GM12865 (cell line): ENCODE data around the gene RADX.

Experiments used
- DNase-seq: peaks from one replicate; pipeline ENCODE4 v3.0.0; 2010; ENCODE audit warnings: low read depth
- H3K4me3 ChIP-seq: 2 replicates; pipeline ENCODE4 v1.5.1; 2011; ENCODE audit warnings: mild to moderate bottlenecking, low read depth, low read length, control low read depth
- TF ChIP-seq, protein P1 (sequence below): IDR thresholded peaks from 2 replicates; pipeline ENCODE4 v1.5.1; 2011; ENCODE audit warnings: low read length, control low read depth, low read depth, inconsistent platforms; ENCODE audit not compliant: insufficient read depth; ENCODE audit errors: missing control alignments

The RADX gene

DNA sequence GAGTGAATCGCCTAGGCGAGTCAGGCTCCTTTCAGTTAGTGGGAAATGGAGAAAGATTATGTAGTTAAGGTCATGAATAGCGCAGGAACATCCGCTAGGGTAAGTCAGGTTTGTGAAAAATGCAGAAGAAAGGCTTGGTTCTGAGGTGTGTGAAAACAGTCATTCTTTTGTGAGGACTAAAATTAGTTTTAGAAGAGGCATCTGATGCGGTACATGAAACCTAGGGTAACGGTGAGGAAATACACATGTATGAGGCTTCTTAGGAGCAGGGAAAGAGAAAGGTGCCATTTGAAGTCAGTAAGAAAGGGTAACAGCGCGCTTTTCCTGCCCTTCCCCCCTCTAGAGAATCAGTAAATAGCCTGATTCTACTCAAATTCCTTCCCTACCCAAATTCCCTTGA, 114.2 kb downstream of the RADX start:
- TF ChIP-seq, protein P1, sequence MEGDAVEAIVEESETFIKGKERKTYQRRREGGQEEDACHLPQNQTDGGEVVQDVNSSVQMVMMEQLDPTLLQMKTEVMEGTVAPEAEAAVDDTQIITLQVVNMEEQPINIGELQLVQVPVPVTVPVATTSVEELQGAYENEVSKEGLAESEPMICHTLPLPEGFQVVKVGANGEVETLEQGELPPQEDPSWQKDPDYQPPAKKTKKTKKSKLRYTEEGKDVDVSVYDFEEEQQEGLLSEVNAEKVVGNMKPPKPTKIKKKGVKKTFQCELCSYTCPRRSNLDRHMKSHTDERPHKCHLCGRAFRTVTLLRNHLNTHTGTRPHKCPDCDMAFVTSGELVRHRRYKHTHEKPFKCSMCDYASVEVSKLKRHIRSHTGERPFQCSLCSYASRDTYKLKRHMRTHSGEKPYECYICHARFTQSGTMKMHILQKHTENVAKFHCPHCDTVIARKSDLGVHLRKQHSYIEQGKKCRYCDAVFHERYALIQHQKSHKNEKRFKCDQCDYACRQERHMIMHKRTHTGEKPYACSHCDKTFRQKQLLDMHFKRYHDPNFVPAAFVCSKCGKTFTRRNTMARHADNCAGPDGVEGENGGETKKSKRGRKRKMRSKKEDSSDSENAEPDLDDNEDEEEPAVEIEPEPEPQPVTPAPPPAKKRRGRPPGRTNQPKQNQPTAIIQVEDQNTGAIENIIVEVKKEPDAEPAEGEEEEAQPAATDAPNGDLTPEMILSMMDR: no peak
- H3K4me3 ChIP-seq: no peak overlapping the region
- DNase-seq: no peak

DNA sequence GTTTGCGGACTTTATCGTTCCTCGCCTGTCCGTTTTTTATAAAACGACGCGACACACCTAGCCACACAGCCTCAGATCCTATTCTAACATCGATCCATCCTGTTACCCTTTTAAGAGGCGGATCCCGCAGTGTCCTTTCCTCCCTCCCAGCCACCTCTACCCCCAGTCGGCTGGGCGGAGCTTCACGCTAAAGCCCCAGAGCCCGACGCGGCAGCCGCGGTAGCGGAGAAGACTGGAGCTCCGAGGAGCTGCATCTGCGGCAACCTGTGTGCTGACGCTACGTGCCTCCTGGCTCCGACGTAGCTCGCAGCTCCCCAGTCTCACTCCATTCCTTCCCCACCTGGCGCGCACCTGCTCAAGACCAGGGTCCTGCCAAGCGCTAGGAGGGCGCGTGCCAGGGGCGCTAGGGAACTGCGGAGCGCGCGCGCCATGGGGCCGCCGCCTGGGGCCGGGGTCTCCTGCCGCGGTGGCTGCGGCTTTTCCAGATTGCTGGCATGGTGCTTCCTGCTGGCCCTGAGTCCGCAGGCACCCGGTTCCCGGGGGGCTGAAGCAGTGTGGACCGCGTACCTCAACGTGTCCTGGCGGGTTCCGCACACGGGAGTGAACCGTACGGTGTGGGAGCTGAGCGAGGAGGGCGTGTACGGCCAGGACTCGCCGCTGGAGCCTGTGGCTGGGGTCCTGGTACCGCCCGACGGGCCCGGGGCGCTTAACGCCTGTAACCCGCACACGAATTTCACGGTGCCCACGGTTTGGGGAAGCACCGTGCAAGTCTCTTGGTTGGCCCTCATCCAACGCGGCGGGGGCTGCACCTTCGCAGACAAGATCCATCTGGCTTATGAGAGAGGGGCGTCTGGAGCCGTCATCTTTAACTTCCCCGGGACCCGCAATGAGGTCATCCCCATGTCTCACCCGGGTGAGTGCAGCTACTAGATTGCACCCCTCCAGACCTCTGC, 115.0 kb downstream of the RADX start, which contains the start of gene RNF128:
Gene RNF128 (plus strand): TSS at position 217 of the 953 bp plus-strand sequence. CDS start 213 bp downstream, at position 430.
- no peak for DNase-seq
- TF ChIP-seq, protein P1: no peak
- H3K4me3 ChIP-seq: no peak within 1 kb of the TSS

DNA sequence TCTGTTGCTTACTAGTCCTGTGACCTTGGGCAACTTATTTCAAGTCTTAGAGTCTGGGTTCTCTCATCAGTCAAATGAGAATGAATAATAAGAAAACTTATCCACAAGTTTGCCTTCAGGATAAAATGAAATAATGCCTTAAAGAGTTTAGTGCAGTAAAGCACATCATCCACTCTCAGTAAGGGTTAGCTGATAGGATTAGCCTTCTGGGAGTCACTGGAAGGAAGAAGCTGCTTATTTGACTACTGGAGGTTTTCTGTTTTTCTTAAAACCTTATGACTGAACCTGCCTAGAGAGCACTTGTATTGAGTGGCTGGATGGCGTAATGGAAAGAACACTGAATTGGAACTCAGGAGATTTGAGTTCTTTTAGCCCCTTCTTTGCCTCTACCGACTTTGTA, 116.6 kb downstream of the RADX start:
- H3K4me3 ChIP-seq: no peak overlapping the region
- DNase-seq: no peak
- TF ChIP-seq, protein P1: no peak
